Caco-2 (cell line): Measurements from ENCODE around the gene S100A9. TPM values are rescaled to one million over a fixed set of nuclear protein-coding genes. Genes with fewer than 3 reads are reported as not detected.

Source experiments
- BruUV-seq: library from RNA; stranded (reverse); fragments of 400-500 nt; replicated peaks from 2 replicates; lab custom pipeline; 2021; lab: Mats Ljungman, UMichigan
- CTCF ChIA-PET: fragments of 300-600 bp; sonication (Branson Sonifier 250); formaldehyde crosslinking; loops from one replicate; lab custom pipeline; 2022; ENCODE audit warnings: antibody characterized with exemption; lab: Charles Lee
- POLR2A ChIA-PET: fragments of 300-600 bp; sonication (Branson Sonifier 250); formaldehyde crosslinking; loops from one replicate; lab custom pipeline; 2022; ENCODE audit warnings: antibody characterized with exemption; lab: Charles Lee
- DNase-seq, 2 experiments: peaks; one replicate each; pipeline versions ENCODE4 v3.0.0 to v3.0.0-alpha.2; 2020 to 2022
- H3K27me3 ChIP-seq: replicated peaks from 2 replicates; pipeline ENCODE4 v1.6.0; 2011; ENCODE audit warnings: low read length; ENCODE audit not compliant: control insufficient read depth, insufficient read depth
- H3K36me3 ChIP-seq: 2 replicates; pipeline ENCODE4 v1.5.1; 2011; ENCODE audit warnings: low read length; ENCODE audit not compliant: control insufficient read depth, insufficient read depth
- H3K4me1 ChIP-seq: fragments of 250-450 bp; sonication (Bioruptor Pico); 2 replicates; pipeline ENCODE4 v1.5.1; 2020; ENCODE audit warnings: mild to moderate bottlenecking
- H3K4me3 ChIP-seq: 2 replicates; pipeline ENCODE4 v1.5.1; 2011; ENCODE audit warnings: low read depth, mild to moderate bottlenecking, control low read depth, low read length
- H3K9me3 ChIP-seq: fragments of 250-450 bp; sonication (Bioruptor Pico); 2 replicates; pipeline ENCODE4 v1.5.1; 2020; ENCODE audit warnings: mild to moderate bottlenecking, moderate library complexity
- H3K27ac Mint-ChIP-seq: one replicate; pipeline ENCODE4 v1.8.0; 2022; ENCODE audit warnings: mixed read lengths; ENCODE audit not compliant: unreplicated experiment
- H3K27me3 Mint-ChIP-seq: one replicate; pipeline ENCODE4 v1.8.0; 2022; ENCODE audit warnings: mixed read lengths; ENCODE audit not compliant: insufficient read depth, unreplicated experiment
- H3K36me3 Mint-ChIP-seq: one replicate; pipeline ENCODE4 v1.8.0; 2022; ENCODE audit warnings: mild to moderate bottlenecking, mixed read lengths; ENCODE audit not compliant: insufficient read depth, unreplicated experiment
- H3K4me1 Mint-ChIP-seq: one replicate; pipeline ENCODE4 v1.8.0; 2022; ENCODE audit warnings: low read depth, mixed read lengths; ENCODE audit not compliant: unreplicated experiment
- H3K4me3 Mint-ChIP-seq: one replicate; pipeline ENCODE4 v1.8.0; 2022; ENCODE audit warnings: mild to moderate bottlenecking, moderate library complexity, mixed read lengths; ENCODE audit not compliant: unreplicated experiment
- H3K9me3 Mint-ChIP-seq: one replicate; pipeline ENCODE4 v1.8.0; 2022; ENCODE audit warnings: mixed read lengths; ENCODE audit not compliant: unreplicated experiment
- intact Hi-C: fragments of 100-400 bp; cut with micrococcal nuclease; formaldehyde crosslinking; loops from one replicate; pipeline ENCODE4 v1.10.0; 2022; ENCODE audit not compliant: unreplicated experiment
- total RNA-seq: library from RNA; stranded (reverse); gene quantifications from 2 replicates; pipeline ENCODE4 v1.2.3, GENCODE V29; 2022
- TF ChIP-seq, protein P1 (sequence below), 2 experiments: fragments of 200-600 bp in 1 of 2; IDR thresholded peaks; 1 replicate in 1 of 2; 2 replicates in 1 of 2; pipeline versions ENCODE4 v1.5.1 to v1.8.0; 2011 to 2022; ENCODE audit warnings: antibody characterized with exemption in 1 of 2, control low read depth in 1 of 2, inconsistent platforms in 1 of 2, low read depth in 1 of 2, low read length in 1 of 2, mild to moderate bottlenecking in 1 of 2, moderate library complexity in 1 of 2; ENCODE audit not compliant: insufficient read depth in 1 of 2, severe bottlenecking in 1 of 2, unreplicated experiment in 1 of 2

Gene S100A9
- total RNA-seq, 1 experiment from 2014 or later = not detected

DNA sequence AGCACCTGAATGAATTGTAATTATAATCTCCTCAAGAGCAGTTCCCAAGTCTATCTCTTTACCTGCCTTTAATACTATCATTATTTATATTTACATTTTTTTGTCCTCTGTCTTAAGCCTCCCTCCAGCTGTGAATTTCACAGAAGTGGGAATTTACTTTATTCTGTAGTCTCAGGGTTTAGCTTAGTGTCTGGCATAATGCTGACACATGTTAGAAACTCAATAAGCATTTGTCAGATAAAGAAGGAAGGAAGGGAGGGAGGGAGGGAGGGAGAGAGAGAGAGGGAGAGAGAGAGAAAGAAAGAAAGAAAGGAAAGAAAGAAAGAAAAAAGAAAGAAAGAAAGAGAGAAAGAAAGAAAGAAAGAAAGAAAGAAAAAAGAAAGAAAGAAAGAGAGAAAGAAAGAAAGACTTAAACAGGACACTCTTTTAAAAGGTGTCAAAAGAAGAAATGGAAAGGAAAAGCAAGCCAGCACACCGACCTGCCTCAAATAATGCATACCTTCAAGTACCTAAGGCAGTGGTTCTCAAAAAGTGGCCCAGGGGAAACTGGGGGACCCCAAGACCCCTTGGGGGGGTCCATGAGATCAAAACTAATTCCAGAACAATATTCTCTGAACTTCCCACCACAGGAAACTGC lies 7.2 kb upstream of the S100A9 start:
- Mint-ChIP-seq H3K4me1 (no peaks in the 10 kb centered on the region), H3K9me3 (no peaks in the 10 kb centered on the region), H3K27ac (no peak overlapping the region), H3K4me3 (no peak overlapping the region), H3K27me3 (peaks cover 9% of the 10 kb centered on the region), H3K36me3 (no peaks in the 10 kb centered on the region)
- intact Hi-C loops = loop anchor here (5.0 to 10.0 kb wide), 2 partner anchors 214 to 397 kb away; partner anchors contain the start of gene S100A2
- no peaks in the 10 kb centered on the region for H3K36me3 ChIP-seq
- ChIA-PET CTCF (no interaction called here), POLR2A (no interaction called here)
- no peaks in the 10 kb centered on the region for H3K9me3 ChIP-seq
- H3K27me3 ChIP-seq = no peaks in the 10 kb centered on the region
- no peak overlapping the region for H3K4me3 ChIP-seq
- DNase-seq = no peak
- no peaks in the 10 kb centered on the region for H3K4me1 ChIP-seq
- TF ChIP-seq, protein P1, sequence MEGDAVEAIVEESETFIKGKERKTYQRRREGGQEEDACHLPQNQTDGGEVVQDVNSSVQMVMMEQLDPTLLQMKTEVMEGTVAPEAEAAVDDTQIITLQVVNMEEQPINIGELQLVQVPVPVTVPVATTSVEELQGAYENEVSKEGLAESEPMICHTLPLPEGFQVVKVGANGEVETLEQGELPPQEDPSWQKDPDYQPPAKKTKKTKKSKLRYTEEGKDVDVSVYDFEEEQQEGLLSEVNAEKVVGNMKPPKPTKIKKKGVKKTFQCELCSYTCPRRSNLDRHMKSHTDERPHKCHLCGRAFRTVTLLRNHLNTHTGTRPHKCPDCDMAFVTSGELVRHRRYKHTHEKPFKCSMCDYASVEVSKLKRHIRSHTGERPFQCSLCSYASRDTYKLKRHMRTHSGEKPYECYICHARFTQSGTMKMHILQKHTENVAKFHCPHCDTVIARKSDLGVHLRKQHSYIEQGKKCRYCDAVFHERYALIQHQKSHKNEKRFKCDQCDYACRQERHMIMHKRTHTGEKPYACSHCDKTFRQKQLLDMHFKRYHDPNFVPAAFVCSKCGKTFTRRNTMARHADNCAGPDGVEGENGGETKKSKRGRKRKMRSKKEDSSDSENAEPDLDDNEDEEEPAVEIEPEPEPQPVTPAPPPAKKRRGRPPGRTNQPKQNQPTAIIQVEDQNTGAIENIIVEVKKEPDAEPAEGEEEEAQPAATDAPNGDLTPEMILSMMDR (IDR thresholded peaks at IDR 0.05; ENCODE audit: insufficient read depth in 1 of 2, low read depth in 1 of 2, low read length in 1 of 2, severe bottlenecking in 1 of 2, unreplicated experiment in 1 of 2) = no peak
- no TSS peak for BruUV-seq

- no peak overlapping the region for H3K4me3 ChIP-seq
- no peaks in the 10 kb centered on the region for H3K9me3 ChIP-seq
- Mint-ChIP-seq H3K4me1 (no peaks in the 10 kb centered on the region), H3K4me3 (no peak overlapping the region), H3K27me3 (peaks cover 15% of the 10 kb centered on the region), H3K36me3 (no peaks in the 10 kb centered on the region), H3K9me3 (no peaks in the 10 kb centered on the region), H3K27ac (no peak overlapping the region)
- H3K27me3 ChIP-seq = no peaks in the 10 kb centered on the region
- intact Hi-C loops = loop anchor here (1.0 to 10.0 kb wide), 4 partner anchors 52 to 395 kb away; partner anchors contain the start of gene S100A2
- ChIA-PET CTCF (interaction anchor here (0.6 to 2.8 kb wide), 6 partner anchors 9 to 375 kb away, joined by 3 to 42 read pairs (median 5); partner anchors contain the start of gene INTS3), POLR2A (interaction anchor here (0.7 kb wide), 1 partner anchor 181 kb away, joined by 3 read pairs; no protein-coding TSS in a partner anchor)
- H3K36me3 ChIP-seq = no peaks in the 10 kb centered on the region
- TF ChIP-seq, protein P1 (IDR thresholded peaks at IDR 0.05; ENCODE audit: insufficient read depth in 1 of 2, low read depth in 1 of 2, low read length in 1 of 2, severe bottlenecking in 1 of 2, unreplicated experiment in 1 of 2) = peak; percentile 89 to 93
- BruUV-seq = no TSS peak
- H3K4me1 ChIP-seq = no peaks in the 10 kb centered on the region
- peak; percentile 60 to 72 for DNase-seq
Observed at GRCh38 chr1:153352523-153352922, 5.1 kb upstream of the S100A9 start.

DNA sequence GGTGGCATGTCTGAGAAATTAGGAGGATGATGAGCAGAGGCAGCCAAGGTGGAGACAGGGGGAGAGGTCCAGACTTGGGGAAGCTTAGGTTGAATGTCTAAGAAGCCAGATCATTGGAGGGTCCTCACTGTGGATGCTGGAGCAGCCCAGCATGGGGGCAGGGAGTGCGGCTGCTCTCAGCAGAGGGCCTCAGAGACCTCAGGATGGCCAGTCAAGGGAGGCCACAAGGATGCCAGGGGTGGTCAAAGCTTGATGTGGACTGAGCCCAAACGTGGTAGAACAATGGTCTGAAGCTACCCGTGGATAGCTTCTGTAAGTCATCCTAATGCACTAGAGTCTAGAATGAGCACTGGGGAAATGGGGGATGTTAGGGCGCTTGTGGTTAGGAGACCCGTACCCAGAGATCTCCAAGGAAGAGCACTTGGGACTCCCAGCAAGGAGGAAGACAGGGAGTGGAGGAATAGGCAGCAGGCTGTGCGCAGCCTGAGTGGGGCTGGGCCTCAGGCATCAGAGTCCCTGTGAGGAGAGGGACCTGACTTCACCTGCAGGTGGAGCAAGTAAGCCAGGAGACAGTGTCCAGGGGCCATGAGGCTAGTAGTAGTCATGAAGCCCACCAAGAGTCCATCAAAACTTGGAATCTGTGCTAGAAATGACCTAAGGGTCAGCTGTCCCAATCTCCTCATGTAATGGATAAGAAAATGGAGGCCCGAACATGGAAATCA lies 4.3 kb upstream of the S100A9 start:
- H3K4me1 ChIP-seq = no peaks in the 10 kb centered on the region
- H3K36me3 ChIP-seq = no peaks in the 10 kb centered on the region
- DNase-seq = peak in 1 of 2 experiments; percentile 49
- no peaks in the 10 kb centered on the region for H3K4me1 Mint-ChIP-seq
- POLR2A ChIA-PET = interaction anchor here (0.5 to 0.7 kb wide), 2 partner anchors 180 to 633 kb away, joined by 3 to 7 read pairs; partner anchors contain the start of gene RAB13
- no peaks in the 10 kb centered on the region for H3K36me3 Mint-ChIP-seq
- peaks cover 20% of the 10 kb centered on the region for H3K27me3 Mint-ChIP-seq
- H3K9me3 ChIP-seq = no peaks in the 10 kb centered on the region
- H3K4me3 Mint-ChIP-seq = no peak overlapping the region
- BruUV-seq = no TSS peak
- H3K27ac Mint-ChIP-seq = no peak overlapping the region
- H3K4me3 ChIP-seq = no peak overlapping the region
- intact Hi-C loops = loop anchor here (5.0 to 10.0 kb wide), 2 partner anchors 211 to 394 kb away; partner anchors contain the start of gene S100A2
- no peaks in the 10 kb centered on the region for H3K9me3 Mint-ChIP-seq
- TF ChIP-seq, protein P1 (IDR thresholded peaks at IDR 0.05; ENCODE audit: insufficient read depth in 1 of 2, low read depth in 1 of 2, low read length in 1 of 2, severe bottlenecking in 1 of 2, unreplicated experiment in 1 of 2) = peak; percentile 51 to 54
- H3K27me3 ChIP-seq = no peaks in the 10 kb centered on the region
- CTCF ChIA-PET = interaction anchor here (0.6 to 2.8 kb wide), 10 partner anchors 9 to 374 kb away, joined by 3 to 42 read pairs (median 4); partner anchors contain the start of genes INTS3 and S100A16
